ENCODE results near the gene WDPCP.

WDPCP gene

DNA sequence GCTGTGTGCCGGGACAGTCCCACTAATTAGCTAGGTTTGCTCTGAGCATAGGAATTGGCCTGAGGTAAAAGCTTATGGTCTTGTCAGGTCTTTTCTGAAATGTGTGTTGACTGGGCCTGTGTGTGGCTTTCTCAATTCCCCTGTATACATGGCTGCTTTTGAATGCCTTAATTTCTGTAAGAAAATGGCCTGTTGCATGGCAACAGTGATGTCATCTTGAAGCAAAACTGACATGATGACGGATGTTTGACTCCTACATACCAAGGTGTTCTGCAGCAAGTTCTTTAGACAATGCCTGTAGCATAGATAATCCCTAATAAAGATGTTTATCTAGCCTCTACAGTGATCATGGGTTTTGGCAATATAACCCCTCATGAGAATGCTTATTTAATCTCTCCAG, 339.1 kb downstream of the WDPCP start:
- no peaks in the 10 kb centered on the region for H3K36me3 ChIP-seq (ENCODE audit: control insufficient read depth, insufficient read depth, low read length)
- no peak overlapping the region for H3K9ac ChIP-seq (ENCODE audit: low read length)
- H3K9me3 ChIP-seq (ENCODE audit: control insufficient read depth, low read length): no peaks in the 10 kb centered on the region
- no peaks in the 10 kb centered on the region for H3K4me1 ChIP-seq (ENCODE audit: control insufficient read depth, insufficient read depth, low read length)
- H3K27me3 ChIP-seq (ENCODE audit: control insufficient read depth, insufficient read depth, low read length): no peaks in the 10 kb centered on the region
- H3K4me3 ChIP-seq (ENCODE audit: low read length): no peak overlapping the region

DNA sequence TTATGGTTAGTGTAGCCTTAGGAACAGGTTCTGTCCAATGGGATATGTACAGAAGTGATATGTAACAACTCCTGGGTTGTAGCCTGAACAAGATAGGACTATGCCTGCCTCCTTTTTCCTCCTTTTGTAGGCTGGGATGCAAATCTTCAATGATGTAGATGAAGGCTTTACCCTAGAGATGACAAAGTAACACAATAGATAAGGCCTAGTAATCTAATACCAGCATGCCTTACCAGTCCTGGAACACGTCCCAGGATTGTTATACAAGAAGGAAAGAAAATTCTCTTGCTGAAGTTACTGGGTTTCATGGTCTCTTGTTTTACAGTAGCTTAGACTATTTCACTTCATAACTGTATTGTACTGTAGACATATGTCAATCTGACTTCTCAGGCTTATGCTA, 345.5 kb downstream of the WDPCP start:
- Histone ChIP-seq H3K4me3 (ENCODE audit: low read length) (no peak overlapping the region), H3K27me3 (ENCODE audit: control insufficient read depth, insufficient read depth, low read length) (no peaks in the 10 kb centered on the region), H3K4me1 (ENCODE audit: control insufficient read depth, insufficient read depth, low read length) (no peaks in the 10 kb centered on the region), H3K36me3 (ENCODE audit: control insufficient read depth, insufficient read depth, low read length) (no peaks in the 10 kb centered on the region), H3K9me3 (ENCODE audit: control insufficient read depth, low read length) (no peaks in the 10 kb centered on the region), H3K9ac (ENCODE audit: low read length) (no peak overlapping the region)

DNA sequence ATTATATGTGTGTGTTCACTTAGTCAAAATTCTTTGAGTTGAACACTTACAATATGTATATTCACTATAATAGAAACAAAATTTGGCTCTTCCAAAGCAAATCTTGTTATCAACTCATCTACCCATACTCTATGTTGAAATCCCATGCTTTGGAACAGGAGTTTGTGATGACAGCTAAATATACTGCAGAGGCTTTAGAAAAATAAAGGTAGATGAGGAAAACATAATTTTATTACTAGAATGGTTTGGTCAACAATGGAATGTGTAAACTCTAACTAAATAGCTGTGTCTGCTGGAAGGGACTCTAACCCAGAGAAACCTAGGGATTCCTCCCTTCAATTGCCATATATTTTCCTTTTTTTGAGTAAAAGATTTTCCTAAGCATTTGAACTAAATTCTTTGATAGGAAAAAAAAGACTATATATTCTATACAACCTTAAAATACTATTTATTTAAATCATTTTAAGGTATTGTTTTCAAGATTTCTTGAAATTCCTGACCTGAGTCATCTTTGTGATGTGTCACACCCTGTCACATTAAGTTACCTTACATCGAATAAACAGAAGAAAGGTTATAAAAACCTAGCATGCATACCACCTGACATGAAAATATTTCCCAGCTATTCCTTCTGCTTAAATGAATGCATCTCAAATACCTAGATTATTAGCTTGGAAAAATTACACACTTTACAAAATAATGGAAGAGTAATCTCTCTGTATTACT, 362.2 kb downstream of the WDPCP start:
- no peak overlapping the region for H3K4me3 ChIP-seq (ENCODE audit: low read length)
- H3K27me3 ChIP-seq (ENCODE audit: control insufficient read depth, insufficient read depth, low read length): no peaks in the 10 kb centered on the region
- H3K4me1 ChIP-seq (ENCODE audit: control insufficient read depth, insufficient read depth, low read length): no peaks in the 10 kb centered on the region
- no peaks in the 10 kb centered on the region for H3K9me3 ChIP-seq (ENCODE audit: control insufficient read depth, low read length)
- H3K9ac ChIP-seq (ENCODE audit: low read length): no peak overlapping the region
- no peaks in the 10 kb centered on the region for H3K36me3 ChIP-seq (ENCODE audit: control insufficient read depth, insufficient read depth, low read length)

DNA sequence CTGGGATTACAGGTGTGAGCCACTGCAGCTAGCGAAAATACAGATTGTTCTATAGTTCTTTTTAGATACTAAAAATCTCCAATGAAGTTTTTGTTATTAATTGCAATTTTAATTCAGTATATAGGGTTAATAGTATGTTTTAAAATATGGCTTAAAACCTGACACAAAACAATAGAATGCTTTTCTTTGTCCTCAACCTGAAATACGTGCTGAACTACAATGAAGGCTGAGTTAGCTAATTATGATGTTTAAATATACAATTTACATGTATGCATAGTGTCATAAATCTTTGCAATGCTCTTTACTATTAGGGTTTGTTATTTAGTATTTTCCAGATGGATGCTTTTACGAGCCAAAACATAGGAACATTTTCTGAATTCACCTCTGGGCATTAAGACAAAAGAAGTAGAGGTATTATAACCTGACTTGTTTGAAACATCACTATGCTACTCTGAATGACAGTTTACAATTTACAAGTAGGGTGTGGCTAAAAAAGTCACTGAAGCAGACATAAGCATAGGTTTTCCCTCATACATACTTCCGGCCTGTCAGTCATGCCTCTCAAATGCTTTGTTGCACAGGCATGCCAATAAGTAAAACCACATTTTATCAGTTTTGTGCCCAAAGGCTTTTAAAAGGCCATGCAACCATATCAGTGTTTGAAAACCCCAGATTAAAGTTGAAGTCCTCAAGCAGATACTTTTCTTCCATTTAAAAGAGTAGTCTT, 369.3 kb downstream of the WDPCP start:
- Histone ChIP-seq H3K4me1 (ENCODE audit: control insufficient read depth, insufficient read depth, low read length) (no peaks in the 10 kb centered on the region), H3K9ac (ENCODE audit: low read length) (no peak overlapping the region), H3K27me3 (ENCODE audit: control insufficient read depth, insufficient read depth, low read length) (no peaks in the 10 kb centered on the region)

DNA sequence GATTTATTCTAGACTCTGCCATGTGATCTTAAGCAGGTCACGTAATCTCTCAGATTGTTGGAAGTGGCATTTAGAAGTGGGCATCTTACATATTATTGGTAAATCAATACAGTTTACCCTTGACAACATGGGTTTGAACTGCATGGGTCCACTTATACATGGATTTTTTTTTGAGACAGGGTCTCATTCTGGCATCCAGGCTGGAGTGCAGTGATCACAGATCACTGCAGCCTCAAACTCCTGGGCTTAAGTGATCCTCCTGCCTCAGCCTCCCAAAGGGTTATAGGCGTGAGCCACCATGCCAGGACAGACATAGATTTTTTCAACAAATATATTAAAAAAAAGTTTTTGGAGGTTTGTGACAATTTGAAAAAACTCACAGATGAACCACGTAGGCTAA, 393.0 kb downstream of the WDPCP start:
- no peak overlapping the region for H3K4me3 ChIP-seq (ENCODE audit: low read length)
- no peaks in the 10 kb centered on the region for H3K4me1 ChIP-seq (ENCODE audit: control insufficient read depth, insufficient read depth, low read length)
- no peaks in the 10 kb centered on the region for H3K9me3 ChIP-seq (ENCODE audit: control insufficient read depth, low read length)
- no peaks in the 10 kb centered on the region for H3K36me3 ChIP-seq (ENCODE audit: control insufficient read depth, insufficient read depth, low read length)
- no peak overlapping the region for H3K9ac ChIP-seq (ENCODE audit: low read length)
- H3K27me3 ChIP-seq (ENCODE audit: control insufficient read depth, insufficient read depth, low read length): no peaks in the 10 kb centered on the region

More for the DNA sequence above, 369.3 kb downstream of the WDPCP start:
- Histone ChIP-seq H3K4me3 (ENCODE audit: low read length) (no peak overlapping the region), H3K36me3 (ENCODE audit: control insufficient read depth, insufficient read depth, low read length) (no peaks in the 10 kb centered on the region), H3K9me3 (ENCODE audit: control insufficient read depth, low read length) (no peaks in the 10 kb centered on the region)

DNA sequence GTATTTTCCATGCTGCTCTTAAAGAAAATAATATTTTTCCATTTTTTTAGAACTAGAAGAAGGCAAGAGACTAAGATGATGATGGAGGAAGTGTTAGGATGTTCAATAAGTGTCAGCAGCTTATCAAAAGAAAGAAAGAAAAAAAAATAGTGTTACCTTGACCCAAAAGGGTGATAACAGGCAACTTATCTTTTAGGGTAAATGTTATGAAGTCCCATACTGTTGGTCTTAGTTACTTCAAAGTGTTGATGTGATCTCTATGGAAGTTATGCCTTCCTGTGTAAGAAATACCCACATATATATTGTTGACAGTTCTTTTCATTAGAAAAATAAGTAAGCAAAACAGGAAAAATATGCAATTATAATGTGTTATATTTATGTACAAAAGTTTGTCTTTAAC, 394.1 kb downstream of the WDPCP start:
- H3K9me3 ChIP-seq (ENCODE audit: control insufficient read depth, low read length): no peaks in the 10 kb centered on the region
- H3K27me3 ChIP-seq (ENCODE audit: control insufficient read depth, insufficient read depth, low read length): no peaks in the 10 kb centered on the region
- H3K9ac ChIP-seq (ENCODE audit: low read length): no peak overlapping the region
- no peak overlapping the region for H3K4me3 ChIP-seq (ENCODE audit: low read length)
- no peaks in the 10 kb centered on the region for H3K4me1 ChIP-seq (ENCODE audit: control insufficient read depth, insufficient read depth, low read length)
- no peaks in the 10 kb centered on the region for H3K36me3 ChIP-seq (ENCODE audit: control insufficient read depth, insufficient read depth, low read length)

DNA sequence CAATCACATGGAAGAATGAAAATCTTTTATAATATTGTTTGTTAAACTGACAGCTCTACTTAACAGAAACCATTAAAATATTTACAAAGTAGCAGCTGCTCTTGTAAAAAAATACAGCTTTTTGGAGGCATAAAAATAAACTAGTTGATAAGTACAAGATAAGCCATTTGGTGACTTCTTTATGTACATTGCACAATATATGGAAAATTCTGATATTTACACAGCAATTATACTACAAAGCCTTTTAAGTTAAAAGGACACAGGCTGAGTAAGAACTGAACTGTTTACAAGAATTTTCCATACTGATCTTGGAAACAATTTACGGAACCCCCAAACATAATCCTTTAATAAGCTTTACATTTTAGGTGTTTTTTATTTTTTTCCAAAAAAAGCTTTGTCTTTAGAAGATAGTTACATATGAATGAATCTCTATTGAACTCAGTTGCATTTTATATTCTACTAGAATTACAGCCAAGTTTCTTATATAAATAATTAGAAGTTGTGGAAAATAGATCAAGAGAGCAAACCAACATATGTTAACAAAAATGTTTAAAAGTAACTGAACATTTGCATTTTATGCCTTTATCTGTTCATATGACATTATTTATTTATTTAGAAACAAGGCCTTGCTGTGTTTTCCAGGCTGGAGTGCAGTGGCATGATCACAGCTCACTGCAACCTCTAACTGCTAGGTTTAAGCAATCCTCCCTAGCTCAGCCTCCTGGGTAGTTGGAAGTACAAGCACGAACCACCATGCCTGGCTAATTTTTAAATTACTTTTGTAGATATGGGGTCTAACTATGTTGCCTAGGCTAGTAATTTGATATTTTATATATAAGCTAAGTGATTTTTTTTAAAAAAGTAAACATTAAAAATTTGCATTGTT, 395.1 kb downstream of the WDPCP start:
- no peaks in the 10 kb centered on the region for H3K4me1 ChIP-seq (ENCODE audit: control insufficient read depth, insufficient read depth, low read length)
- H3K9me3 ChIP-seq (ENCODE audit: control insufficient read depth, low read length): no peaks in the 10 kb centered on the region
- no peak overlapping the region for H3K9ac ChIP-seq (ENCODE audit: low read length)
- no peaks in the 10 kb centered on the region for H3K27me3 ChIP-seq (ENCODE audit: control insufficient read depth, insufficient read depth, low read length)
- H3K36me3 ChIP-seq (ENCODE audit: control insufficient read depth, insufficient read depth, low read length): no peaks in the 10 kb centered on the region
- no peak overlapping the region for H3K4me3 ChIP-seq (ENCODE audit: low read length)

DNA sequence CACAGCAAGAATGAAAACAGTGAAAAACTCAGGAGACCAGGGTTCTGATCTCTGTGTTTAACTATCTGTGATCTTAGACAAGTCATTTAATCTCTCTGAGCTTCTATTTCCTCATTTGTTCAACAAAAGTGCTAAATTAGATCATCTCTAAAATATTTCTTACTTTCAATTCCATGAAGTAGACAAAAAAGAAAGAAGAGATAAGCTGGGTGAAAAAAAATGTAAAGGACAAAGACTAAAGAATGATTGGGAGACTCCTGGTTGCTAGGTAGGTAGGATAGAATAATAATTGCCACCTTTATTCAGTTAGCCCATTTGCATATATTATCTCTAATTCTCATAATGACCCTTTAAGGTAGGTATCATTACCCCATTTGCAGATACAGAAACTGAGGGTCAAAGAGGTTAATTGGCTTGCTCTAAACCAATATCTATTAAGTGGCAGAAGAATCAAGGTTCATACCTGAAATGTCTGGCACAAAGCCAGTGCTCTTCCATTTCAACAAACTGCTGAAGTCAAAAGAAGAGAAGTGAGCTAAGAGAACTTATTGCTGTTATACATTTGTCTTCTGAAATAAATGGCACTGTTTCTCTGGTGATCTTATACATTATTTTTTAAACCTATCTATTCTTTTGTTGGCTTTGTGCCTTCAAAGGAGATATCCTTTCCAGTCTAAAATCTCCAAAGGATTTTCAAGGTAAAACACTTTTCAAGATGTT, 395.9 kb downstream of the WDPCP start:
- H3K9ac ChIP-seq (ENCODE audit: low read length): no peak overlapping the region
- no peaks in the 10 kb centered on the region for H3K36me3 ChIP-seq (ENCODE audit: control insufficient read depth, insufficient read depth, low read length)
- no peak overlapping the region for H3K4me3 ChIP-seq (ENCODE audit: low read length)
- H3K4me1 ChIP-seq (ENCODE audit: control insufficient read depth, insufficient read depth, low read length): no peaks in the 10 kb centered on the region
- no peaks in the 10 kb centered on the region for H3K9me3 ChIP-seq (ENCODE audit: control insufficient read depth, low read length)
- H3K27me3 ChIP-seq (ENCODE audit: control insufficient read depth, insufficient read depth, low read length): no peaks in the 10 kb centered on the region

DNA sequence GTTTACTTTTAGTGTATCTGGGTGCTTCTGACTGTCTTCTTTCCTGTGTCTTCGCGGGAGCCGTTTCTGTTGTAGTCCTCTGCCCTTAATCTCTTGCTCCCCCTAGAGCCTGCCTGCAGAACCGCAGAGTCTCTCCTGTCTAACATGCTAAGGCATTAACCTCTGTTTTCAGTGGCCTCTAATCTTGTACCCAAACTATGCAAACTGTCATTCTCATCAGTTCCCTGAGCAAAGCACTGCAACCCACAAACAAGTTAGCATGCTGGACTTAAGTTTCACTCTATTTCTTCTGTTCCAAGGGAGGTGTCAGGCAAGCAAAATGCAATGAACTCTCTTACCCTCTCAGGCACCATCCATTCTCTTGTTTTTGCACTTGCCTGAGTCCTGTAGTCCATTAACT, 399.3 kb downstream of the WDPCP start:
- Histone ChIP-seq H3K4me3 (ENCODE audit: low read length) (no peak overlapping the region), H3K4me1 (ENCODE audit: control insufficient read depth, insufficient read depth, low read length) (no peaks in the 10 kb centered on the region), H3K9me3 (ENCODE audit: control insufficient read depth, low read length) (no peaks in the 10 kb centered on the region), H3K27me3 (ENCODE audit: control insufficient read depth, insufficient read depth, low read length) (no peaks in the 10 kb centered on the region), H3K9ac (ENCODE audit: low read length) (no peak overlapping the region), H3K36me3 (ENCODE audit: control insufficient read depth, insufficient read depth, low read length) (no peaks in the 10 kb centered on the region)

DNA sequence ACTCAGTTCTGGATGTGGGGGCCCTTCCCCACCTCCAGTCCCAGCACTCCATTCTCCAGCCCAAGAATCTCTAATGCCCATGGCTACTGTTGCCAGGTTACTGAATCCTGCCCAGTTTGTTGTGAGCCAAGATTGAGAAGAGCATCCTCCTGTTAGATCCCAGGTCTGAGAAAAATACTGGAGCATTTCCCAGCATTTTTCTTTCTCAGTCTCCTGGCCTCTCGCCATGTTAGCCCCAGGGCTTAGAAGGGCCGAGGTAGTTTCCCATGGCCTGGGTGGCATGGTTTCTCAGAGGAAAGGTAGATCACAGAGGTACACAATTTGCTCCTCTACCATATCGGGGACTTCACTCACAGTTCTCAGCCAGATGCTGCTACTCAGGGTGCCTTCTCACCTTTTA, 401.9 kb downstream of the WDPCP start:
- Histone ChIP-seq H3K9ac (ENCODE audit: low read length) (no peak overlapping the region), H3K4me3 (ENCODE audit: low read length) (no peak overlapping the region), H3K27me3 (ENCODE audit: control insufficient read depth, insufficient read depth, low read length) (no peaks in the 10 kb centered on the region), H3K36me3 (ENCODE audit: control insufficient read depth, insufficient read depth, low read length) (no peaks in the 10 kb centered on the region), H3K9me3 (ENCODE audit: control insufficient read depth, low read length) (no peaks in the 10 kb centered on the region), H3K4me1 (ENCODE audit: control insufficient read depth, insufficient read depth, low read length) (no peaks in the 10 kb centered on the region)

DNA sequence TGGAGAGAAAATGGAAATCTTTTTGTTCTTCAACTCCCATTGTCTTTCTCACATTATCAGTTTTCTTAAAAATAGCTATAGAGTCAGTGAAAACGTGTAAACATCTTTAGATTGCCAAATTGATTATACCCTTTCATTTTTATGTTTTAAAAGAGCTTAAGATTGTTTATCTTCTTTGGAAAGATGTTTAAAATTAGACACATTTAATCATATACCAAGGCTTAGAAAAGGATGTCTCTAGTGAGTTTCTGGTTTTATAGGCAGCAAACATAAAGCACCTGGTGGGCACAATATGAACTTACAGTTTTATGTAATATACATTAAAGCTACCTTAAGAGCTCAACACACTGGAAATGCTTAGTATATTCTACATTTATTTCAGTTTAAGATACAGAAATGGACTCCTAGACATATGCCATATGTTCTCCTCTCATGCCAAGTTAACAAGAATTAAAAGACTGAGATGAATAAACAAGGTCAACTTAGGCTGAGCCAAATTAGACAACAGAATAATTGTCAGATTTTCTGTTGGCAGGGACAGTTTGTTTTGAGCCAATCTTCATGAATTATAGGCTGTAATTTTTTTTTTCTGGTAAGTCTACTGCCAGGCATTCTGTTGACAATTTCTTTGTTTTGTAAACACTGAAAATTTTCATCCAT, 425.0 kb downstream of the WDPCP start:
- H3K4me3 ChIP-seq (ENCODE audit: low read length): no peak overlapping the region
- H3K27me3 ChIP-seq (ENCODE audit: control insufficient read depth, insufficient read depth, low read length): no peaks in the 10 kb centered on the region
- no peaks in the 10 kb centered on the region for H3K9me3 ChIP-seq (ENCODE audit: control insufficient read depth, low read length)

More for the DNA sequence above, 425.0 kb downstream of the WDPCP start:
- no peaks in the 10 kb centered on the region for H3K36me3 ChIP-seq (ENCODE audit: control insufficient read depth, insufficient read depth, low read length)
- H3K4me1 ChIP-seq (ENCODE audit: control insufficient read depth, insufficient read depth, low read length): no peaks in the 10 kb centered on the region
- H3K9ac ChIP-seq (ENCODE audit: low read length): no peak overlapping the region

All from mucosa of stomach (tissue), 1 donor.